HG03060 (cell line): ENCODE results near the gene RUNX1.

ENCODE experiments used
- ATAC-seq: cut with Tn5 transposase; IDR thresholded peaks from one replicate; pipeline ENCODE4 v1.9.1; 2021; ENCODE audit warnings: low read depth, moderate number of reproducible peaks; ENCODE audit not compliant: unreplicated experiment

The RUNX1 gene

DNA sequence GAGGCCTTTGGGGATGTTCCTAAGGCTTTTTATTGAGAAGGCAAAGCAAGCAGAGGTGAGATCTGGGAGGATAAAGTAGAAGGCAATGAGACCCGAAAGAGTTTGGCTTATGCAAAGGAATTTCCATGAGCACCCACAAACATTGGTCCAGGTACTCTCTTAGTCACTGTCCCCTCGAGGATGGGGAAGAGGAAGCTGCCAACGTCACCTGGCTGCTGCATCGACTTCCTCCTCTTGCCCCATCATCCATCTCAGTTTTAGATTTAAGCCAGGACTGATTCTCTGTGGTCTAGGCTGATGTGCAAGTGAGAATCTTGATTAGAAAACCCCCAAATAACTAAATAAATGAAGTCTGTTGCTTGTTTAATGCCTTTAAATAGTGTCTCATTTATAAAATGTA is 28.7 kb downstream of the RUNX1 start:
- no peak for ATAC-seq

- ATAC-seq = no peak
These were observed 29.5 kb downstream of the RUNX1 start for GRCh38 chr21:35019631-35020032.

GRCh38 chr21:35017256-35017655 is 31.8 kb downstream of the RUNX1 start:
- no peak for ATAC-seq

DNA sequence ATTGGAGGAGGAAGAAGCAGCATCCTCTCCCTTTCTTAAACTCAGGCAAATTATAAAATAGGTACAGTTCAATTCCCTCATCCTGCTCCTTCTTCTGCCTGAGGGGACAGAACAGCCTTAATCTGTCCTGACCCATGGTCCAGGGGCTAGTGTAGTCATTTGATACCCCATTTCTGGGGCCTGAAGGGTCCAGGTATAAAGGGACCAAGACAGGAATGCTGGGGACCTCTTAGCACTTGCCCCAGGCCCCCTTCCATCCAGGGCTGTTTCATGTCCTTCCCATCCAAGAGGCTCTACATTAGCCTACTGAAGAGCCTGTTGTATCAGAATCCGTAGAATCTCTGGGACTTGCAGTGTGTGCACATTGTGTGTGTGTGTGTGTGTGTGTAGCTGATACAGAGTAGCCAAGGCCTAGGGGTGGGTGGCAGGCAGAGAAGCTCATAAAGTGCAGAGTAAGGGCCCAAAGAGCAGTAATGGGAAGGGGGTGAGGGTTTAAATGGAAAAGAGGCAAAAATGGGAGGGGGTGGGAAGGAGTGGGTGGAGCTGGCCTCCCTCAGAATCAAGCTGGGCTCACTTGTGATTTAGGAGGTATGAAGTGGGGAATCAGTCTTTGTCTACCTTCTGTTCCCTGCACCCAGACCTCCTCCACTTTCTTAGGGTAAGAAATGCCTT is 32.4 kb downstream of the RUNX1 start:
- ATAC-seq = no peak

DNA sequence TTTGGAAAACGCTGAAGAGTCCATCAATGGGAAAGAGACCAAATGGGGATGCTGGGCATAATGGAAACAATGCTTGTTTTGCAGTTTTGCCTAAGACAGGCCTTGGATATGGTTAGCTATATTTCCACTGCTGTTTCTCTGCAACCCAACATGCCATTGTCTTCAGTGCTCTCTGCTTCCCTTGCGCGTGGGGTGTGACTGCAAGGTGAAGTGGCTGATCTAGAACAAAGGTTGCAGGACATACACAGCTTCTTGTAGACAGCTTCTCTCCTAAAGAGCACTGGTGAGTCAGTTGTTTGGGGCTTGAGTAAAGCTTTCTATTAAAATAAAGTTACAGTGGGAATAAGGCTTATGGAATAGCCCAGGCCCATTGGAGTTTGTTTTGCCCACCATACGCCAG is 33.0 kb downstream of the RUNX1 start:
- no peak for ATAC-seq

DNA sequence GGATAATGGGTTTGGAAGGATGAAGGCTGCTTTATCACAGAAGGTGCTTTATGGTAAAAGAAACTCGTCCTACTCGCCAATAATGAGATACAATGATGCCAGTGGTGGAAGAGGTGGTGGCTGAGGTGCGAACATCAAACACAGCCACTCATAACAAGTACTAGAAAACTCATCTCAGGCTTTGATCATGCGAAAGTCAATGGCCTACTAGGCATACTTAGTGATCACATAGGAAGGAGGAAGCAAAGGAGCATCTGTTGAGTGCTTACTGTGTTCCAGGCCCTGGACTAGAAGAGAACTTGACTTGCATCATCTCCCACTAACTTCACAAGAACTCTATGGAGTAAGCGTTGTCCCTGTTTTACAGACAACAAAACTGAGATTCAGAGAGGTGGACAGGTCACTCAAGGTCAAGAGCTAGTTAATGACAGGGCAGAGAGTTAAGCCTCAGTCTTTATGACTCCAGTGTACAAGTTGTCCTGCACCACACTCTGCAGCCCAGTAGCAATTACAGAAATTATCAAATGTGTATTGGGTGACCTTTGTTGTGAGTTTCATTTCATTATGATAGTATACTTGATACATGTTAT is 33.6 kb downstream of the RUNX1 start:
- ATAC-seq = no peak

- no peak for ATAC-seq
These were observed 34.6 kb downstream of the RUNX1 start for GRCh38 chr21:35014302-35015041.

- no peak for ATAC-seq
These were observed 37.4 kb downstream of the RUNX1 start for GRCh38 chr21:35011681-35012080.

- no peak for ATAC-seq
These were observed 38.7 kb downstream of the RUNX1 start for GRCh38 chr21:35010447-35010846.

- no peak for ATAC-seq
These were observed 41.8 kb downstream of the RUNX1 start for GRCh38 chr21:35007348-35007747.

- no peak for ATAC-seq
These were observed 42.3 kb downstream of the RUNX1 start for GRCh38 chr21:35006771-35007170.

- no peak for ATAC-seq
These were observed 42.9 kb downstream of the RUNX1 start for GRCh38 chr21:35006248-35006647.

DNA sequence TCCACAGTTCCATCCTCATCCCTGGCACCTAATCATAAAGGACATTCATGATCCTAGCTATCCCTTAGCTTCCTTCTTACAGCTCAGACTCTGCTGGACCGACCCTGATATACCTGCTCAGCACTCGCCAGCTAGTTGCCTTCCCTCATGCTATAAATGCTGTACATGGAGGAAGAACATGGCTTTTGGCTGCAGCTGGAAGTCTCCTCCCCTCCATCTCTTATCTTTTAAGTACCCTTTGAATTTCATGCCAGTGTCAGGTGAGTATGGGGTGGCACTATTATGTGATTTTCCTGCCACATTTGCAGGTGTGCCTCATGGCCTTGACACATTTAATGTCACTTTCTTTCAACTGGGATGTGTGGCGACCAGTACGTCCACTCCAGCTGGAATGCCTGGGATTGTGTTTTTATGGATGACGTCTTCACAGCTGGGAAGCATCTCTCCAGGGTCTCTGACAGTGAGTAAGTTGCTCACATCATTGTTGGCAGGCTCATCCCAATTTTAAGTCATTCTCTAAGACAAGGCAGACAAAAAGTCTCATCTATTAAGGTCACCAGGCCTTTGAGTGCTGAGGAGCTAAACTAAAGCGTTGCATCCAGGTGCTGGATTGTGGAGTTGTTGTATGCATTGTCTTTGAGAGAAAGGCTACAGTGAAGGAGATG is 43.4 kb downstream of the RUNX1 start:
- ATAC-seq = no peak

DNA sequence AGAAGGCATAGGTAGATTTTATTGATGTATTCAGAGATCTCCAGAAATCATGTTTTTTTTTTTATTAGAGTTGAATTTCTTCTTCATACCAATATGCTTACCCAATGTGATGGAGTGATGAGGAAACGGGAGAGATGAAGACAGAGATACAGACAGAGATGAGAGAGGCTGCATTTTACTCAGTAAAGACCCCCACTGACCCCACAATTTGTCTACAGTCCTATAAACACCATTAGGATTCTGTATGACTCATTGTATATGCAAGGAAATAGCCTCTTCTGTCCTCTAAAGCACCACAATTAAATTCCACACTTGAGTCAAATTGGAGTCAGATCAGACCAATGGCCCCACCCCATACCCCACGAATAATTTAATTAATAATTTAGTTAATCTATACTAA is 44.0 kb downstream of the RUNX1 start:
- ATAC-seq = no peak

DNA sequence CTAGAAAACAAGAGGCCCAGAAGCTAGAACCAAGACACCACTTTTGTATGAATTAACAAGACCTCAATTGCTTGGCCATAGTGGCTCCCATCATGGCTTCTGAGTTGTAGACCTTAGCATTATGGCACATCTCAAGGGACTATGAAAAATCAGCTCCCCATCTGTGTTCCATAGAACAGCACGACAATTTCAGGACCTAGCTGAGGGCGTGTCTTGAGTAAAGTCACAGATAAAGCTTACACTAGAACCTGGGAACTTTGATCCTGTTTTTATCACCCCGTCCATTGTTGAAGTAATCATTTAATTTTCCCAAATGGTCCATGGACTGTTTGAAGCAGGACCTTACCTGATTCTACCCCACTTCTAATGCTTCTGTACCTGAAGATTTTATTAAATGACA is 44.8 kb downstream of the RUNX1 start:
- ATAC-seq = no peak

DNA sequence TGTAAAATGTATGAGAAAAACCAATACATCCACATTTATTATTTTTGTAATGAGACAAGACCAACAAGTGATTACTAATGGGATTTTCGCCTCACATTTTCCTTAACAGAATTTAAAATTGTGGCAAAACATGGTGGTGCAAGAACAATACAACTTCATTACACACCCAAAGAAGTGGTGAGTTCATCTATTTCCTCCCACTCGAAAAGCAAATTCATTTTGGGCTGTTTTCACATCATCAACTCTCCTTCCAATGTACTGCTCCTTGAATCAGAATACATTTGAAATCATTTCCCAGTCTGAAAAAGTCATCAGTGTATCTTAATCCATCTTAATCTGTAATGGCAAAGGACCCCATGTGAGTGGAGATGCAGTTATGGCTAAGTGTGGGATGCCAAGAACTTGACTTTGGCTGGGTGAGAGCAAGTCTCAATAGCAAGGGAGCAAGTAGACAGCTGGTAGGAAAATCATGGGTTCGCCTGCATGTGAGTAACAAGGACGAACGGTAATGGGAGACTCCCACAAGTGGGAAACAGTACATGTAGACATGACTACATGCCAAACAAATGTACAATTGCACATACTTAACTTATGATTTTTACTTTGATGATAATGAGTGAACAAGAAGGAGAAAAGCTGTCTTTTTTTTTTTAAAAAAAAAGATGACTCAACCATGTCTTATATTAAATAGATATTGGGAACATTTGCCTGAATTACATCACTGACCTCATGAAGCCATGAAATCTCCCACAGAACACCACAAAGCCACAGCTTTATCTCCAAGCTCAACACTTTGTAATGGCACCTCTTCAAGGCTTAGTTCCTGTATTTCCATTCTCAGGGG is 46.0 kb downstream of the RUNX1 start:
- ATAC-seq = no peak

DNA sequence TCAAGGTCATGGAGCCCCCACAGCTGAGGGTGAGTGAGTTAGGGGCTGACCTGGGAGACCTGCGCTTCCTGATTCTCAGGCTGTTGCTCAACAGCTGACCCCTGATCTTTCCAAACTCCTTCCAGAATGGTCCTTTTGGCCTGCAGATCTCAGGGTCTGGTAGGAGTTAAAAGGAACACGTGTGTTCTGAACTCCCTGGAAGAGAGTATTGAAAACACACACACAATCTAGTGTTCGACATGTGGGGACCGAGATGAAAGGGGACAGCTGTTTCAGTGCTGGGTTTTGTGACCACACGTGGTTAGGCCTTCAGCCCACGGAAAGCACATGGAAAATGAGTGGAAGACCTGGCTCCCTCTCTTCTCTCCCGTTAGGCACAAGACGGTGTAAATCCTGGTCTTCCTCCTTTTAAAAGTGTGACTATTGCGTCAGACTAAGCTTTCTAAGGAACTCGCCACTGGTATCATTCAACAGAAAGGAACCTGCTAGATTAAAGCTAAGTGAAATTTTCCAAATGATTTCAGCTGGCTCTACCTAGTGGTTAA is 49.6 kb downstream of the RUNX1 start:
- ATAC-seq = no peak

DNA sequence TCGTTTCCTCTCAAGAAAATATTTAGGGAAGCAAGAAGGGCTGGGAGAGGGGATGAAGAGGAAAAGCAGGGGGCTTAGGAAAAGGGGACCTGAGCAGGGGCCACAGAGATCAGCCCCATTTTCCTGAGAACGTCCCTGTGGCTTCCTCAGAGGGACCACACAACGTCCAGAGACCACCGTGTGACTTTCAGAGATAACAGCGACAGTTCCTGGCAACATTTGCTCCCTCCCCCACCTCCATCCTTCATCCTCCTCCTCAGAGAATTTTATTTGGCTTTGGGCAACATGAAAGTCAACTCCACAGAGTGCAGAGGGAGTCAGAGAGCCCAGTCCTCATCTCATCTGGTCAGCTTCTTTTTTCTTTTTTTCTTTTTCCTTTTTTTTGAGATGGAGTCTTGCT is 50.9 kb downstream of the RUNX1 start:
- no peak for ATAC-seq

DNA sequence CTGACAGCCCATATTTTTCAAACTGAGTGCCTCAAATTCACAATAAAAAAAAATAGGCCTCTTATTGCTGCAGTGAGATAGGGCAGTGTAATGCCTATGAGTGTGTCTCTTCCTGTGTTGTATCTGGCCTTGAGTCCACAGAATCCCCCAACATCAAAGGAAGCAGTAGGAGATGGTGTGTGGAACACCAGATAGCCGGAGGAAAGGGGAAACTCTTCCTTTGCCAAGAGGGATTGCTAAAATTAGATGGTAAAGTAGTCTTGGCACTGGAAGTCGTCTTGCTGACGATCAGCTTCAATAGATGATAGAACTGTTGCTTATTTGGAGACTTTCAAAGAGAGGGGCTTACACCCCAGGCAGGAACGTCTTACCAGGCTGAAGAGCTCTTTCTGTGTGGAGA is 51.8 kb downstream of the RUNX1 start:
- no peak for ATAC-seq
